ENCODE data around the gene RNASE9.
"Not testable (repeated sequence)": the region's sequence is repeated elsewhere in the genome, so short reads cannot be mapped to it uniquely, and the experiment has no call there.

The RNASE9 gene

GRCh38 chr14:20601522-20601921, 40.7 kb upstream of the RNASE9 start:
- Histone ChIP-seq H3K79me2 (ENCODE audit: insufficient read depth, low read length) (no peaks in the 10 kb centered on the region), H3K4me1 (ENCODE audit: insufficient read depth, low read length) (no peaks in the 10 kb centered on the region), H3K27ac (ENCODE audit: low read length) (no peak overlapping the region), H2AFZ (ENCODE audit: low read depth, low read length) (no peak overlapping the region), H3K36me3 (ENCODE audit: insufficient read depth, low read length) (no peaks in the 10 kb centered on the region), H3K4me3 (ENCODE audit: low read depth in 1 of 2, low read length in 2 of 2) (no peak overlapping the region), H3K9me3 (ENCODE audit: insufficient read depth, low read length, severe bottlenecking) (no peaks in the 10 kb centered on the region), H3K27me3 (ENCODE audit: insufficient read depth, low read length, poor library complexity) (no peaks in the 10 kb centered on the region), H3K4me2 (ENCODE audit: insufficient read depth, low read length) (no peak overlapping the region), H3K9ac (ENCODE audit: low read depth, low read length) (no peak overlapping the region), H4K20me1 (ENCODE audit: insufficient read depth, low read length) (no peaks in the 10 kb centered on the region)
- DNase-seq (no peak), ATAC-seq (ENCODE audit: insufficient read depth, low read depth) (no peak)
- TF ChIP-seq EZH2 (IDR thresholded peaks at IDR 0.05; ENCODE audit: borderline replicate concordance, low read depth, low read length, severe bottlenecking) (no peak), CTCF (IDR thresholded peaks at IDR 0.05; ENCODE audit: borderline replicate concordance, extremely low read depth, low read length, poor library complexity, severe bottlenecking) (no peak)

- Histone ChIP-seq H3K9me3 (ENCODE audit: insufficient read depth, low read length, severe bottlenecking) (no peaks in the 10 kb centered on the region), H4K20me1 (ENCODE audit: insufficient read depth, low read length) (no peaks in the 10 kb centered on the region), H3K79me2 (ENCODE audit: insufficient read depth, low read length) (no peaks in the 10 kb centered on the region), H3K36me3 (ENCODE audit: insufficient read depth, low read length) (no peaks in the 10 kb centered on the region), H3K27ac (ENCODE audit: low read length) (no peak overlapping the region), H3K27me3 (ENCODE audit: insufficient read depth, low read length, poor library complexity) (no peaks in the 10 kb centered on the region), H3K4me2 (ENCODE audit: insufficient read depth, low read length) (no peak overlapping the region), H3K4me1 (ENCODE audit: insufficient read depth, low read length) (peaks cover 8% of the 10 kb centered on the region; the same call in 1 of the 2 replicates), H3K9ac (ENCODE audit: low read depth, low read length) (no peak overlapping the region), H2AFZ (ENCODE audit: low read depth, low read length) (no peak overlapping the region), H3K4me3 (ENCODE audit: low read depth in 1 of 2, low read length in 2 of 2) (no peak overlapping the region)
- no peak for ATAC-seq (ENCODE audit: insufficient read depth, low read depth)
- TF ChIP-seq EZH2 (IDR thresholded peaks at IDR 0.05; ENCODE audit: borderline replicate concordance, low read depth, low read length, severe bottlenecking) (no peak), CTCF (IDR thresholded peaks at IDR 0.05; ENCODE audit: borderline replicate concordance, extremely low read depth, low read length, poor library complexity, severe bottlenecking) (no peak)
- DNase-seq = no peak
These were observed 36.3 kb upstream of the RNASE9 start for GRCh38 chr14:20597108-20597507.

- not testable (repeated sequence) for H3K4me2 ChIP-seq (ENCODE audit: insufficient read depth, low read length); H4K20me1 ChIP-seq (ENCODE audit: insufficient read depth, low read length); H3K27me3 ChIP-seq (ENCODE audit: insufficient read depth, low read length, poor library complexity); H3K4me1 ChIP-seq (ENCODE audit: insufficient read depth, low read length); H2AFZ ChIP-seq (ENCODE audit: low read depth, low read length); H3K9me3 ChIP-seq (ENCODE audit: insufficient read depth, low read length, severe bottlenecking); DNase-seq; H3K4me3 ChIP-seq (ENCODE audit: low read depth in 1 of 2, low read length in 2 of 2); ATAC-seq (ENCODE audit: insufficient read depth, low read depth); H3K36me3 ChIP-seq (ENCODE audit: insufficient read depth, low read length); H3K27ac ChIP-seq (ENCODE audit: low read length); H3K9ac ChIP-seq (ENCODE audit: low read depth, low read length); H3K79me2 ChIP-seq (ENCODE audit: insufficient read depth, low read length)
These were observed 34.9 kb upstream of the RNASE9 start for GRCh38 chr14:20595726-20596125.

GRCh38 chr14:20592574-20592973, 31.7 kb upstream of the RNASE9 start:
- Histone ChIP-seq H3K36me3 (ENCODE audit: insufficient read depth, low read length) (no peaks in the 10 kb centered on the region), H3K27ac (ENCODE audit: low read length) (no peak overlapping the region), H2AFZ (ENCODE audit: low read depth, low read length) (no peak overlapping the region), H3K4me2 (ENCODE audit: insufficient read depth, low read length) (no peak overlapping the region), H3K27me3 (ENCODE audit: insufficient read depth, low read length, poor library complexity) (peaks cover 8% of the 10 kb centered on the region), H3K9me3 (ENCODE audit: insufficient read depth, low read length, severe bottlenecking) (no peaks in the 10 kb centered on the region), H3K9ac (ENCODE audit: low read depth, low read length) (no peak overlapping the region), H3K79me2 (ENCODE audit: insufficient read depth, low read length) (no peaks in the 10 kb centered on the region), H3K4me3 (ENCODE audit: low read depth in 1 of 2, low read length in 2 of 2) (no peak overlapping the region), H4K20me1 (ENCODE audit: insufficient read depth, low read length) (no peaks in the 10 kb centered on the region), H3K4me1 (ENCODE audit: insufficient read depth, low read length) (peaks cover 8% of the 10 kb centered on the region; the same call in 1 of the 2 replicates)
- no peak for DNase-seq
- TF ChIP-seq EZH2 (IDR thresholded peaks at IDR 0.05; ENCODE audit: borderline replicate concordance, low read depth, low read length, severe bottlenecking) (no peak), CTCF (IDR thresholded peaks at IDR 0.05; ENCODE audit: borderline replicate concordance, extremely low read depth, low read length, poor library complexity, severe bottlenecking) (no peak)
- no peak for ATAC-seq (ENCODE audit: insufficient read depth, low read depth)
